RWPE2 (cell line): ENCODE data around the gene MRPL10.

Source experiments
- ATAC-seq: fragments of 200-7000 bp; cut with Tn5 transposase; 3 replicates; pipeline ENCODE4 v1.9.1; 2021; ENCODE audit warnings: low read depth
- DNase-seq: peaks from one replicate; pipeline ENCODE4 v3.0.0-alpha.2; 2020; ENCODE audit warnings: low spot score
- H3K27ac ChIP-seq: fragments of 450-650 bp; 2 replicates; pipeline ENCODE4 v1.5.1; 2017; ENCODE audit warnings: mild to moderate bottlenecking; ENCODE audit not compliant: poor library complexity, severe bottlenecking
- H3K27me3 ChIP-seq: fragments of 250-450 bp; sonication (Bioruptor Pico); 2 replicates; pipeline ENCODE4 v1.5.1; 2021; ENCODE audit warnings: mild to moderate bottlenecking, moderate library complexity; ENCODE audit not compliant: insufficient read depth, poor library complexity, severe bottlenecking
- H3K36me3 ChIP-seq: fragments of 250-450 bp; sonication (Bioruptor Pico); 2 replicates; pipeline ENCODE4 v1.5.1; 2020; ENCODE audit warnings: low read depth, mild to moderate bottlenecking, moderate library complexity
- H3K4me1 ChIP-seq: fragments of 250-450 bp; sonication (Bioruptor Pico); 2 replicates; pipeline ENCODE4 v1.5.1; 2021; ENCODE audit warnings: mild to moderate bottlenecking, moderate library complexity; ENCODE audit not compliant: insufficient read depth, poor library complexity, severe bottlenecking
- H3K4me3 ChIP-seq: fragments of 250-450 bp; sonication (Bioruptor Pico); 2 replicates; pipeline ENCODE4 v1.5.1; 2021; ENCODE audit warnings: mild to moderate bottlenecking, moderate library complexity; ENCODE audit not compliant: severe bottlenecking
- H3K9me3 ChIP-seq: fragments of 250-450 bp; sonication (Bioruptor Pico); 2 replicates; pipeline ENCODE4 v1.5.1; 2021; ENCODE audit warnings: mild to moderate bottlenecking, moderate library complexity; ENCODE audit not compliant: severe bottlenecking
- CTCF ChIP-seq: fragments of 450-650 bp; IDR thresholded peaks from one replicate; pipeline ENCODE4 v1.5.1; 2017; ENCODE audit warnings: mild to moderate bottlenecking, moderate library complexity; ENCODE audit not compliant: poor library complexity, severe bottlenecking

The MRPL10 gene

GRCh38 chr17:47829870-47830269 is 1.5 kb downstream of the MRPL10 start:
- Histone ChIP-seq H3K27ac (no peak overlapping the region), H3K4me1 (peaks cover 8% of the 10 kb centered on the region), H3K36me3 (peaks cover 43% of the 10 kb centered on the region), H3K27me3 (no peaks in the 10 kb centered on the region), H3K9me3 (no peaks in the 10 kb centered on the region), H3K4me3 (no peak overlapping the region)
- TF ChIP-seq CTCF: no peak
- DNase-seq (no peak), ATAC-seq (no peak)

GRCh38 chr17:47823519-47823918 is 7.8 kb downstream of the MRPL10 start:
- no peak for ATAC-seq

GRCh38 chr17:47822785-47823184 is 8.6 kb downstream of the MRPL10 start:
- Histone ChIP-seq H3K4me3 (no peak overlapping the region), H3K27me3 (no peaks in the 10 kb centered on the region), H3K36me3 (peaks cover 33% of the 10 kb centered on the region), H3K4me1 (peaks cover 12% of the 10 kb centered on the region), H3K9me3 (no peaks in the 10 kb centered on the region), H3K27ac (no peak overlapping the region)
- TF ChIP-seq CTCF: no peak
- DNase-seq (no peak), ATAC-seq (no peak)

More at GRCh38 chr17:47823519-47823918, 7.8 kb downstream of the MRPL10 start:
- H3K27me3 ChIP-seq: no peaks in the 10 kb centered on the region
- peaks cover 12% of the 10 kb centered on the region for H3K4me1 ChIP-seq
- H3K36me3 ChIP-seq: peaks cover 40% of the 10 kb centered on the region
- DNase-seq: no peak
- no peaks in the 10 kb centered on the region for H3K9me3 ChIP-seq
- H3K27ac ChIP-seq: no peak overlapping the region
- H3K4me3 ChIP-seq: no peak overlapping the region
- TF ChIP-seq CTCF: no peak

GRCh38 chr17:47821424-47822391 is 9.6 kb downstream of the MRPL10 start, which contains the start of gene OSBPL7:
Gene OSBPL7, minus strand, starts transcription at chr17:47821794. Its CDS starts 1,516 bp downstream, at chr17:47820278.
- ATAC-seq: peak; percentile 89
- Histone ChIP-seq H3K4me3 (peak within 1 kb of the TSS; percentile 47), H3K36me3 (peaks cover 26% of the 10 kb centered on the region), H3K4me1 (peaks cover 12% of the 10 kb centered on the region), H3K9me3 (no peaks in the 10 kb centered on the region), H3K27ac (peak within 1 kb of the TSS; percentile 27), H3K27me3 (no peaks in the 10 kb centered on the region)
- DNase-seq: no peak
- TF ChIP-seq CTCF: peak; percentile 83

- no peak for TF ChIP-seq CTCF
- Histone ChIP-seq H3K36me3 (peaks cover 24% of the 10 kb centered on the region), H3K4me1 (peaks cover 12% of the 10 kb centered on the region), H3K4me3 (peak overlapping the region; percentile 47), H3K27me3 (no peaks in the 10 kb centered on the region), H3K9me3 (no peaks in the 10 kb centered on the region), H3K27ac (peak overlapping the region; percentile 27)
- DNase-seq (no peak), ATAC-seq (no peak)
Measured at GRCh38 chr17:47821031-47821423, 10.3 kb downstream of the MRPL10 start.
